ENCODE data around the gene ADARB1.

ADARB1 gene

DNA sequence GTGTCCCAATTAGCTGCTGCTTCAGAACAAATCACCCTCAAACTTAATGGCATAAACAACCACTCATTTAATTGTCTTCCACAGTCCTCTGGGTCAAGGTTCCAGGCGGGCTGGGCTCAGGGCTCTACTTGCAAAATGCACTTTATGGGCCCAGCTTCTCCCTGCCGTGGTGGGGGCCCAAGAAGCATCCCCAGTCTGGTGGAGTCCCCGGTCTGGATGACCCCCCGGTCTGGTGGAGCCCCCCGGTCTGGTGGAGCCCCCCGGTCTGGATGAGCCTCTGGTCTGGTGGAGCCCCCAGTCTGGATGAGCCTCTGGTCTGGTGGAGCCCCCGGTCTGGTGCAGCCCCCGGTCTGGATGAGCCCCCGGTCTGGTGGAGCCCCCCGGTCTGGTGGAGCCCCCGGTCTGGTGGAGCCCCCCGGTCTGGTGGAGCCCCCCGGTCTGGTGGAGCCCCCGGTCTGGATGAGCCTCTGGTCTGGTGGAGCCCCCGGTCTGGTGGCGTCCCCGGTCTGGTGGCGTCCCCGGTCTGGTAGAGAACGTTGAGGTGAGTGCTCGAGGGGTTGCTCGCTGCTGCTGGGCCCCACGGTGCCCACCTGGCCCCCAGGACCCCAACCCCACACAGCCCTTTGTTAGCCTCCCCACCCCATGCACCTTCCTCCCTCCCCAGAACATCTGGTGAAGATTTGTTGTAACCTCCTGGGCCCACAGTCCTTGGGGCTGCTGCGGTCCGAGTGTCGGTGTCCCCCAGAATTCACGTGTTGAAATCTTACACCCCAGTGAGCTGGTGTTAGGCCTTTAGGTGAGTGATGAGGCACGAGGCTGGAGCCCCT, 179.5 kb downstream of the ADARB1 start:
- no peak for DNase-seq (ENCODE audit: low spot score)

GRCh38 chr21:45254460-45254930, 180.1 kb downstream of the ADARB1 start:
- no peak for DNase-seq (ENCODE audit: low spot score)

DNA sequence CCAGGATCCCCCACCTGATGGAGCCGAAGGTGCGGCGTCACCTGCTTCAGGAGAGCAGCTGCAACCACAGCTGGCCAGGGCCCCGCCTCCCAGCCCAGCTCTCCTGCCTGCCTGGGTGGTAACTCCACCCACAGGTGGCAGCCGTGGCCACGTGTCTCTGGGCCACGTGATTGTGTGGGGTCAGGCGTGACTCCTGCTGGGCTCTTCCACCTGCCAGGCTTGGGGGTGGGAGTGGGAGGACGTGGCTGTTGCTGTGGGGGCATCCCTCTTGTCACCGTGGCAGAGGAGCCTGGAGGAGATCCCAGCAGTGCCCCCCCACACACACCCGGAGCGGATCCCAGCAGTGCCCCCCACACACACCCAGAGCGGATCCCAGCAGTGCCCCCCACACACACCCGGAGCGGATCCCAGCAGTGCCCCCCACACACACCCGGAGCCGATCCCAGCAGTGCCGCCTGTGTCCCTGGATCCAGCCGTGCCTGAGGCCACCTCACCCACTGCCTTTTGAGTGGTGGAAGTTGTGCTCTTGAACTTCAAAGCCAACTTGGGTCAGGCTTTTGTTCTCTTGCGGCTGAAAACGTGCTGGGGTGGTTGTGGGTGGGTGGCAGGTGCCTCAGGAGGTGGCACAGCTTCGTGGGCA, 181.1 kb downstream of the ADARB1 start:
- DNase-seq (ENCODE audit: low spot score): no peak

DNA sequence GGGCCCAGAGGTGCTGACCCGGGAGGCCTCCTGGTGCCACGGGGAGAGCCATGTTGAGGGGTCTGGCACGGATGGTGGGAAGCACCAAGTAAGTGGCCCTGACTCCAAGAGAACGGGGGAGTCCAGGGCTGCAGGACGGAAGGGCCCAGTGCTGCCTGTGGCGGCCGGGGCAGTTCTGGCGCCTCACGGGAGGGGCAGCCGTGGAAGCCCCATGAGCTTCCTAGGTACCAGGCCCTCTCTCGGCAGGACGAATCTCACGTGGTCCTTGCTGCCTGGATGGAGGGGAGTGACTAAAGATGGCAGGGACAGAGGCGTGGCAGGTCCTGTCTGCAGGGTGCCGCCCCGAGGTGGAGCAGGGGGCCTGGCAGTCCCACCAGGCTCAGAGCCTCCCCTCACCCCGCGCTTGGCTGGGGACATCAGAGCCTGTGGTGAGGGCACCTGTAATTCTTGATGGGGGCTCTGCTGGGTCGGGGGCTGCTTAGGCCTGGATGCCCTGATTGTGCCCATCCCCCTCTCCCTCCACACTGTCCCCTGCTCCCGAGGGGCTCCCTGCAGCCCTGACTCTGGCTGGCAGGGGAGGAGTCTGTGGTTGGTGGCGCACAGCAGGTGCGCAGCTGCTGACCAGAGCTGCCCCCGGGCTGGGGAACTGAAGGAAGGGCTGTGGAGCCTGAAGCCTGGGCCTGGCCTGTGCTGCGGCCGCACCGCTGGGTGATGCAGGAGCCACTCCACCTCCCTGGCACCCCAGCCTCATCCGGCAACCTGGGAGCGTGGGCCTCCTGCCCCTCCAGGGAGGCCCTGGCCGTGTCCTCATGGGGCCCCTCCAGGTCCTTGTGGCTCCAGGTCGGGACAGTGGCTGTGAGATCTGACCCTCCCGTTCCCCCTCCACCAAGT, 181.9 kb downstream of the ADARB1 start:
- DNase-seq (ENCODE audit: low spot score): no peak

DNA sequence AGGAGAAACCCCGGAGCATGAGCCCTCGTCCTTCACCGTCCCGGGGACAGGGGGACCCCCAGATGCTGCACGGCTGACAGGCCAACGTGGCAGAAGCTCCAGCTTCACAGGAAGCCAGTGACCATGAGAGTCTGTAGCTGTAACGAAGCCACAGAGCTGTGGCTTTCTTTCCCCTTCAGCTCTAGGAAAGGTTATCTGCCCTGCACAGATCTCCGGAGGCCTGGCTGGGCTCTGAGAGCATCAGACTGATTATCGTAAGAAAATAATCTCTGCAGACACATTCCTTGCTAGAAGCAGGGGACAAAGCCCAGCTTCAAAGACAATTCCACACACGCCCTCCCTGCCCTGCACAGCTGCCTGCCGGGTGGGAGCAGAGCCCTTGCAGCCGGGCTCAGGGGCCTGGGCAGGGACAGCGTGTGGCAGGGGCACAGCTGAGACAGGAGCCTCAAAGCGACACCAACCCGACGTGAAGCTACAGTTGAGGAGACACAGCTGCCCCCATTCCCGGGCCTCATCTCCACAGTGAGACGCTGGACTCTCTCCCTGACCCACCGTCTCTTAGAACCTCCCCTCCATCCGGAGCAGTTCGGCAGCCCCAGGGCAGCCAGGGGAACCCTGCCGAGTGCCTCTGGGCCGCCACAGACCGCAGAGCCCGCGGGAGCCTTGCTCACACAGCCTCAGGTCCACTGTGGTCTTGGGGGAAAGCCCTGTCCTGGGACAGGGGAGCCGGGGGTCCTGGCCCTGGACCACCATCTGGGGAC, 182.7 kb downstream of the ADARB1 start:
- DNase-seq (ENCODE audit: low spot score): no peak

GRCh38 chr21:45257673-45258341, 183.4 kb downstream of the ADARB1 start:
- DNase-seq (ENCODE audit: low spot score): no peak

DNA sequence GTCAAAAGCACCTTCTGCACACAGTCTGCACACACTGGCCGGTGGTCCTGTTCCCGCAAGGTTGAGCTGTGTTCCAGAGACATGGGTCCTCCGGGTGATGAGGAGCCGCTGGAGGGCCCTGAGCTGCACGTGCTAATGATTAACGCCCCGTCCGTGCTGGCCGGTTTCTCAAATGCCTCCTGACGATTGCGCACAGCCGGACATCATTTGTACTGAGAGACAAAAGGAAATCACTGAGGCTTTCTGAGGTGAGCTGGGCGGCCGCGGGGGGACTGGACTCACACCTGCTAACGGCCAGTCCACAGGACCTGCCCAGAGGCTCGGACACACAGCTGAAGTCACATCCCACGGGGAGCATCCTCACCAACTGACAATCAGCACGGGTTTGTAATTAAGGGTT, 184.1 kb downstream of the ADARB1 start:
- DNase-seq (ENCODE audit: low spot score): no peak

- DNase-seq (ENCODE audit: low spot score): no peak
Observed at GRCh38 chr21:45259206-45259840, 184.9 kb downstream of the ADARB1 start.

DNA sequence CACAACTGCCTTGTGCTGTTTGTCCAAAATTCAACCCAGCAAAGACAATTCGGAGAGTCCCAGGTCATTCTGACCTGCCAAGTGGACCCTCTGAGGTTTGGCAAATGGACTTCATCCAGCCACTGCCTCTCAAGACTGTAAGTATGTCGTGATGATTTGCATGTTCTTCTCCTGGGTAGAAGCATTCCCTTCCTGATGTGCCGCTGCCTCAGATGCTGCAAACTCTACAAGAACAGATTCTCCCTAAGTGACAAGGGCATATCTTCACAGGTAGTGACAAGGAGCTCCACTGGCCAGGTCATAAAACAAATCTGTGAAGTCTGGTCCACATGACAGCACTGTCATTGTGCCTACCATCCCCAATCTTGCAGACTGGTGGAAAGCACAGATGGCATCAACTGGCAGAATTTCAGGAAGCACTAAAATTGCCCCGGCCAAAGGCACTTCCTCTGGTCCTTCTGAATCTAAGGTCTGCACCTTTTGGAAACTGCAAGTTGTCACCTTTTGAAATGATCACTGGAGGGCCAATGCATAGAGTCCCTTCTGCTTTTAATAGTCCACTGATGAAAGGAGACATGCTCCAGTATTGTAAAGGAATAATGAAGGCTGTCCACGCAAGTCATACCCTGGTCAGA, 185.9 kb downstream of the ADARB1 start:
- no peak for DNase-seq (ENCODE audit: low spot score)

DNA sequence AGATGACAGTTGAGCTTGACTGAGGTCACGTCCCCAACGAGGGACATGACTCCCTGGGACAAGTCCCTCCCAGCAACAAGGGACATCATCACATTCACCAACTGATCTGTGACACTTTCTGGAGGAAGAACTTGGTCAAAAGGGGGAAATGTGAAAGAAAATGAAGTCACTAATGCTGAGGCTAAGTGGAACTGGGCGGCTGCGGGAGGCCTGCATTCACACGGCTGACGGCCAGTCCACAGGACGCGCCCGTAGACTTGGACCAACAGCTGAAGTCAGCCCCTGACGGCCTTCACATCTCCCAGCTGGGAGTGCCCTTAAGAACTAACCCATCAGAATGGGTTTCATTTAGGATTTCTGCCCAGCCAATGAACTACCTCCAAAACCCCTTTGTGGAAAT, 186.7 kb downstream of the ADARB1 start:
- DNase-seq (ENCODE audit: low spot score): no peak

DNA sequence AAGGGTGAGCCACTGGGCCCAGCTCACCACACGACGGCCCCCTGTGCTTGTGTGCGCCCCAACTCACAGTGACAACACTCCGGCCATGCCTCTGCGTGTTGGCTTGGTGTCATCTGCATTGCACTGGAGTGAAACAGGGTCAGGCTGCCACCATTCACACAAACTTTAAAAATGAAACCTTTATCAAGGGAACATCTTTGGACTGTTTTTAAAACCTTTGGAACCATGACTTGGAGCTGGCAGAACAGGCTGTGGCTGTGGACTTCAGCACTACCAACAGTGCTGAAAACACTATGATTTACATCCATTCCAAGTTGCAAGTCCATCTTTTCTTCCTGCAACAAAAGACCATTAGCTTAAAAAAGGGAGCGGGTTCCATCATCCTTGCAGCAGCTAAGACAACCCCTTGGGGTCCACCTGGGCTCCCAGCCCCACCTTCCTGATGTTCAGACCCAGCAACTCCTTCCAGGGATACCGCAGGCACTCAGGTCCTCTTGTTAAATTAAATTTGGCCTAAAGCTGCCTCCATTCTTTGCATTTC, 187.7 kb downstream of the ADARB1 start:
- no peak for DNase-seq (ENCODE audit: low spot score)

DNA sequence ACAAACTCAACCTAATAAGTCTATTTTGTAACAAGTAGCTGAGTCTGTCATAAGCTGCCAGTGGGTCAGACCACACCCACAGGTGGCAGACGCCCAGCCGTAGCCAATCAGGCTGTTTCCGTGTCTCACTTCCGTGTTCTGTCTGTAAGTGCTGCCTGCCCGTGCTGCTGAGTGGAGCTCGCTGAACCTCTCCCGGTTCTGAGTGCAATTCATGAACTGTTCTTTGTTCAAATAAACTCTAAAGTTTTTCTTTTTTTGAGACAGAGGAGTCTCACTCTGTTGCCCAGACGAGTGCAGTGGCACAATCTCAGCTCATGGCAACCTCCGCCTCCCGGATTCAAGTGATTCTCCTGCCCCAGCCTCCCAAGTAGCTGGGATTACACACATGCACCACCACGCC, 188.2 kb downstream of the ADARB1 start:
- DNase-seq (ENCODE audit: low spot score): no peak

GRCh38 chr21:45263534-45263933, 189.2 kb downstream of the ADARB1 start:
- DNase-seq (ENCODE audit: low spot score): no peak

- no peak for DNase-seq (ENCODE audit: low spot score)
Observed at GRCh38 chr21:45264146-45264911, 189.9 kb downstream of the ADARB1 start.

DNA sequence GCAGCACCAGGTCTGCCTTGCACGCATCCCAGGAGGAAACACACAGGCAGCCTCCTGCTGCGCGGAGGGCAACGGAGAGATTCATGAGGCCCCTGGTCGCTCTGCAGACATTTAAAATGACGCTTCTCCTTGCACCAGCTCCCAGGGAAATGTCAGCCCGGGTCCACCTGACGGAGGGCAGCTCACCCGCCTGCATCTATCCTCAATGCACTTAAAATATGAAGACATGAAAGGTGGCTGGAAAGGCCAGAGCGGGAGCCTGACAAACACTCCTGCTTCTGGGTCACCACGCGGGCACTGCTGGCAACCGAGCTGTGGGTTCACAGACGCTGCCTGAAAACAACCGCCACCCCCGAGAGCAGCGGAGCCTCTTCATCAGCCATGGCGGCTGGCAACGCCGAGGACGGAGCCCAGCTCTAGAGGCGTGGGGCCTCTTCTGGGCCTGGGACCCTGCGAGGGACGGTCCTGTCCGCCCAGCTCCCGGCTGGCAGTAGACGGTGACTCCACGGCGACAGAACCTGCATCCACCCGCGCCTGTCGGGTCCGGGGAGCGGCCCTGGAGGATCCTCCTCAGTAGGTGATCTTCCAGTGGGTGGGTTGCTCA, 190.6 kb downstream of the ADARB1 start:
- no peak for DNase-seq (ENCODE audit: low spot score)

DNA sequence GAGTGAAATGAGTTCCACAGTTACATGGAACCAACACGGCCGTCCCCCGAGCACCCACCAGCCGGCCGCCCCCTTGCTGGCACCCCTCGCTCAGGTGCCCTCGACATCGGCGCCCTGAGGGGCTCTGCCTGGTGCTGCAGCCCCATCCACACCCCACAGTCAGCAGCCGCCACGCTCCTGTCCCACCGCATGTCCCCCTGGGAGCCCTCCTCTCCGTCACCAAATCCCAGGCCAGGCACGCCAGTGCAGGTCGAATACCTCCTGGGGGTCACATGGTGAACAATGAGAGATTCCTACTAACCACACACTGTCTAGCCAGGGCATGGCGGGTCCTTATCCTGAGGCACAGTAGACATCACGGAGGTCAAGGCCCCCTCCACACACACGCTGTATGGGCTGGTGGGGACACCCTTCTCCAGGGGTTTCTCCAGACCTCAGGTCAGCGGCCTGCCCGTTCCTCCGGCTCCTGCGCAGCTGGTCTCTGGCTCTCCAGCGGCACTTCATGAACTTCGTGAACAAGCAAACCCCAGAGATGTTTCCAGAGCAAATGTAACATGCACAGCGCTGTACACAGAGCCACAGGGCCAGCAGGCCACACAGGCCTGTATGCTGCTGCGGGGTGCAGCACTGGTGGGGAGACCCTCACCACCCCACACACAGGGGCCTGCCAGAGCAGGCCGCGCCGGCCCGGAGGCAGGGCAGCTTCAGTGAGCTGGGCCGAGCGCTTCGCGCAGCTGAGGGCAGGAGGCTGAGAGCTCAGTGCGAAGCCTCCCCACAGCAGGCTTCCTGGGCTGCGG, 191.5 kb downstream of the ADARB1 start:
- DNase-seq (ENCODE audit: low spot score): no peak

DNA sequence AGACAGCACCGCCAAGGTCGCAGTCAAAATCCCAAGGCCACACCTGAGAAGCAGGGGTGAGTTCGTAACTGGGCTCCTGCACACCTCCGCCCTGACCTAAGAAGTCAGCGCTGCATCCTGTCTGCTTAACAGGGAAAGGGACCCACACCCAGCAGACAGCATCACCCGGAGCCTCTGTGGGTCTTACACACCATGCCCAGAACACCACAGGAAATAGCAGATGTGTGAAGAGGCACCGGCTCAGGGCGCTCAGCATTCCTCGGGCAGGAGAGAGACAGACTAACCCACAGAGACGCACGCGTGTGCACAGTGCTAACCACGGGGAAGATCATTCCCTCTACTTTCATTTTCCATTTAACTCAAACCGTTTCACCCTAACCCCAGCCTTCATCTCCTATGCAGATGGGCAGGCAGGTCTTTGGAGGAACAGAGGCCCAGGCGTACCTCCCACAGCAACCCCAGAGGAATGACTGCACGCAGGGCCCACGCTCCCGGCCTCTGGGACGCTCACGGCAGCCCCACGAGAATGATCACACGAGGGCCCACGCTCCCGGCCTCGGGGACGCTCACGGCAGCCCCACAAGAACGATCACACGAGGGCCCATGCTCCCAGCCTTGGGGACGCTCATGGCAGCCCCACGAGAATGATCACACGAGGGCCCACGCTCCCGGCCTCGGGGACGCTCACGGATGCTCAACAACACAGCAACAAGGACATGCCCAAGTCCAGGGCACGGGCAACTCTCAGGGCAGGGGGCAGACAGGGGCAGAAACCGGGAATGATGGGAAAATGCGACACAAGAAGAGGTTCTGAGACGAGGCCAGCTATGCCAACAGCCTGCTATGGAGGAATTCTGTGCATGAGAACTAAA, 192.4 kb downstream of the ADARB1 start:
- no peak for DNase-seq (ENCODE audit: low spot score)

All from AG08396 (cell line).